Mucosa of rectum (tissue), 2 donors: ENCODE results near the gene TNFRSF13B.
A peak's percentile ranks its signal among the peaks of the same experiment; 100 is the strongest.
"Not testable (repeated sequence)": the region's sequence is repeated elsewhere in the genome, so short reads cannot be mapped to it uniquely, and the experiment has no call there.

Source experiments
- H3K27ac ChIP-seq, 2 donors: one replicate each; pipeline ENCODE4 v1.7.0; 2013; ENCODE audit warnings: inconsistent platforms in 2 of 2, low read depth in 2 of 2, low read length in 2 of 2
- H3K27me3 ChIP-seq, 2 donors: one replicate each; pipeline ENCODE4 v1.7.0; 2013; ENCODE audit warnings: low read length in 2 of 2; ENCODE audit not compliant: control insufficient read depth in 2 of 2, insufficient read depth in 2 of 2
- H3K36me3 ChIP-seq, 2 donors: one replicate each; pipeline ENCODE4 v1.7.0; 2013; ENCODE audit warnings: low read length in 2 of 2; ENCODE audit not compliant: control insufficient read depth in 2 of 2, insufficient read depth in 2 of 2
- H3K4me1 ChIP-seq, 2 donors: one replicate each; pipeline ENCODE4 v1.7.0; 2013; ENCODE audit warnings: low read length in 2 of 2, mild to moderate bottlenecking in 1 of 2; ENCODE audit not compliant: control insufficient read depth in 2 of 2, insufficient read depth in 2 of 2
- H3K4me3 ChIP-seq, 2 donors: one replicate each; pipeline ENCODE4 v1.7.0; 2013; ENCODE audit warnings: low read length in 2 of 2
- H3K9ac ChIP-seq, 2 donors: one replicate each; pipeline ENCODE4 v1.7.0; 2013; ENCODE audit warnings: low read length in 2 of 2, low read depth in 1 of 2, mild to moderate bottlenecking in 1 of 2
- H3K9me3 ChIP-seq, 2 donors: one replicate each; pipeline ENCODE4 v1.7.0; 2013; ENCODE audit warnings: low read length in 2 of 2; ENCODE audit not compliant: control insufficient read depth in 2 of 2
- donor health status: healthy.
- donor health status: Normal muscosa, but diverticular disease.

The TNFRSF13B gene

DNA sequence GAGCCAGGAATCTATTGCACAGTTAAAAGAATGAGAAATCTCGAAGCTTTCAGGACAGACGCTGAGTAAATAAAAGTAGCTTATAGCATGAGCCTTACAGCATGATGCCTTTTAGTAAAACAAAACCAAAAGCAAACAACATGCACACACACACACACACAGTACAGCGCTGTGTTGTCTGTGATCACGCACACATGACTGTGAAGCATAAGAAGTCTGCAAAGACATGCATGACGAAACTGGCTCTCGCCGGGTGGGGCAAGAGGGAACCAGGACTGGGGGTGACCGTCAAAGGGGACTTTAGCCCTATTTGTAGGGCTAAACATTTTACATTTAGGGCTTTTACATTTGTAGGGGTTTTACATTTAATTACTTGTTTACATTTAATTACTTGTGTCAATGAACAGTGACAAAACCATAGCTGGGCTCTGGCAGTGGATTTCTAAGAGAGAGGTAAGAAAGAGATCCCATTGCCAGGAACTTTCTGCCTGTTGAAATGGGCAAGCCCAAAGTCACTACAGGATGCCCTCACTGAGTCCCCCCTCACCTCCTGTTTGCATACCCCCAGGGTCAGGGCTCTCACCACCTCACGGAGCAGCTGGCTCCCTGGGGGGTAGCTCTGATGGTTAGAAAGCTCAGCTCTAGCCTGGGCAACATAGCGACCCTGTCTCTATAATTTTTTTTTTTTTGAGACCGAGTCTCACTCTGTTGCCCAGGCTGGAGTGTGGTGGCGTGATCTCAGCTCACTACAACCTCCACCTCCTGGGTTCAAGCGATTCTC, 2.0 kb upstream of the TNFRSF13B start:
- no peaks in the 10 kb centered on the region for H3K9me3 ChIP-seq
- peak overlapping the region in 1 of 2 donors; percentile 32 for H3K27ac ChIP-seq
- no peaks in the 10 kb centered on the region for H3K36me3 ChIP-seq
- peaks cover 6 to 8% of the 10 kb centered on the region in 2 donors for H3K4me1 ChIP-seq
- H3K4me3 ChIP-seq, result no peak overlapping the region
- no peak overlapping the region for H3K9ac ChIP-seq
- H3K27me3 ChIP-seq, result no peaks in the 10 kb centered on the region

DNA sequence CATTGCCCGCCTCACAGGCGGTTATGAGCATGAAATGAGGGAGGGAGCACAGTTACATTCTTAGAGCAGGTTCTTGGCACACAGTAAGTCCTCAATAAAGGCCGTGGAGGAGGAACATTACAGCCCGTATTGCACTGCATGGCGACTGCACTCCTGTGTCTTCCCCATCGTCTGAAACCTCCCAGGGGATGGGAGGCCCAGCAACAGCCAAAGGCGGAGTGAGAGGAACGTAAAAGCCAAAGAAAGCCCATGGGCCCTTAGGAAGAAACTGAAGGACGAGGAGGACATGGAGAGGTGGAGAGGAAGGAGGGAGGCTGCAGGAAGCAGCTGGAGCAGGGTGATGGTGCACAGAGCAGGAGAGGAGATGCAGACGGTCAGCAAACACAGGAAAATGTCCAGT, 1.1 kb upstream of the TNFRSF13B start:
- not testable (repeated sequence) for H3K27ac ChIP-seq, H3K9ac ChIP-seq, H3K27me3 ChIP-seq, H3K4me3 ChIP-seq, H3K36me3 ChIP-seq, H3K4me1 ChIP-seq, H3K9me3 ChIP-seq

DNA sequence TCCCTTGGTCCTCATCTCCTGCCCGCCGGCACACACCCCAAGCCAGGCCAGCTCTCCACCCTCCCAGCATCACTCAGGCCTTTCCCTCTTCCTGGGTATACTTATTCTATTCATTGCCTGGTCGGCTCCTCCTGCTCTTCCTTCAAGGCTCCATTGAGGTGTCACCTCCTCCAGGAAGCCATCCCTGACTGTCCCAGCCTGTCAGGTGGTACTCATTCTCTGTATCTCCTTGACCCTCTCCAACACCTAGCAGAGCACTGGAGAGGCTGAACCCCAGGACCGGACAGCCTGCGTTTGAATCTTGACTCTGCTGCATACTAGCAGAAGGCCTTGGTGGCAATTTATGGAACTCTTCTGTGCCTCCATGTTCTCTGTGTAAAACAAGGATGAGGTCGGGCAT, 428 bp upstream of the TNFRSF13B start:
- peaks cover 6 to 8% of the 10 kb centered on the region in 2 donors for H3K4me1 ChIP-seq
- no peaks in the 10 kb centered on the region for H3K36me3 ChIP-seq
- H3K4me3 ChIP-seq, result no peak overlapping the region
- no peaks in the 10 kb centered on the region for H3K9me3 ChIP-seq
- no peaks in the 10 kb centered on the region for H3K27me3 ChIP-seq
- no peak overlapping the region for H3K9ac ChIP-seq
- peak overlapping the region in 1 of 2 donors; percentile 43 for H3K27ac ChIP-seq

DNA sequence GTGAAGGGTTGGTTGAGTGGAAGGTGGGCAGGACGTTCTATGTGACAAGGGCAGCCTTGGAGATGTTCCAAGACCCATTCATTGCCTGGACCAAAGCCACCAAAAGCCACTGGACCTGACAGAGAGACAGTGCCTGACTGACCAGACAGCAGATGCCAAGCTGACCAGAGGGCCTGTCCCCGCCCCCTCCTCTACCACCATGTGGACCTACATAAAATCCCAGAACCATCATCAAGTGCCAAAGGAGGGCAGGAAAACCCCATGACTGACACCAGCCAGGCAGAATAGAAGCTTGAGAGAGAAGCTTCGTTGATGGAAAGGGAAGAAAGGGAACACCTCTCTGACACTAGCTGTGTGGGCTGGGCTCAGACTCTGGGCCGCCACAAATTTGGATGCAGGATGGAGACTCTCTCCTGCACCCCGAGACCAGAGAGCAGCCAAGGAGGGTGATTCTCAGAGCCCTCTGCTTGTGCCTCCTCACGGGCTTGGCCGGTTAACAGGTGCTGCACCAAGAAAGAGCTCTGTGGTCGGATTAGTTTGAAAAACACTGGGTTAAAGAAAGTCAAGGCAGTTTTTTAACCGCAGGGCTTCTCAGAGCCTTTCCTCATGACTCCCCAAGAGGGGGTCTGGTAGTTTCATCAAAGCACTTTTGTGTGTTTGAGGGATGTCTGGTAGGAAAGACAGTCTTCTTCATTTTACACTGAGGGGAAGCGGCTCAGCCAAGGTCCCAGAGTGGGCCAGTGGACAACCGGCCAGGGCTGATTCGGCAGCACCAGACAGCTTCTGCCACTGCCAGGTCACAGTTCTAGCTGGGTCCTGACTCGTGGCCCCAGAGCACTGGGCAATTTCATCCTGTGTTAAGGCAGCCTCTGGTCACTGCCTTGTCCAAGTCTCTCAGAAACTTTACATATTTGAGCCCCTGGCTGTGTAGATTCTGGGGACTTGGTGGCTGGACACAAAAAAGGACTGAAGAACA, 1.7 kb downstream of the TNFRSF13B start:
- Histone ChIP-seq H3K27me3 (no peaks in the 10 kb centered on the region), H3K4me3 (peak overlapping the region in 1 of 2 donors; percentile 32), H3K9ac (peak overlapping the region; percentile 12 to 41), H3K36me3 (no peaks in the 10 kb centered on the region), H3K27ac (peak overlapping the region; percentile 13 to 65), H3K4me1 (peaks cover 5 to 8% of the 10 kb centered on the region in 2 donors), H3K9me3 (no peaks in the 10 kb centered on the region)

DNA sequence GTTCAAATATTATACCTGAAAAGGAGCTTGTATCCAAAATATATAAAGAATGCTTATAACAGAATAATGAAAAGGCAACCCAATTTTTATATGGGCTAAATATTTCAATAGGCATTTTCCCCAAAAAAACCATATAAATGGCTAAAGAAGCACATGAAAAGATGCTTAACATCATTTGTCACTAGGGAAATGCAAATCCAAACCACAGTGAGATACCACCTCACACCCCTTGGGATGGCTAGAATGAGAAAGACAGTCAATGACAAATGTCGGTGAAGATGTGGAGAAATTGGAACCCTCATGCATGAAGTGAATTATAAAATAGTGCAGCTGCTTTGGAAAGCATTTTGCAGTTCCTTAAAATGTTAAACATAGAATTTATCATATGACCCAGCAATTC, 3.1 kb downstream of the TNFRSF13B start:
- H3K27me3 ChIP-seq, result no peaks in the 10 kb centered on the region
- H3K36me3 ChIP-seq, result no peaks in the 10 kb centered on the region
- H3K4me1 ChIP-seq, result no peaks in the 10 kb centered on the region
- H3K9ac ChIP-seq, result no peak overlapping the region
- no peaks in the 10 kb centered on the region for H3K9me3 ChIP-seq
- no peak overlapping the region for H3K4me3 ChIP-seq
- H3K27ac ChIP-seq, result no peak overlapping the region

DNA sequence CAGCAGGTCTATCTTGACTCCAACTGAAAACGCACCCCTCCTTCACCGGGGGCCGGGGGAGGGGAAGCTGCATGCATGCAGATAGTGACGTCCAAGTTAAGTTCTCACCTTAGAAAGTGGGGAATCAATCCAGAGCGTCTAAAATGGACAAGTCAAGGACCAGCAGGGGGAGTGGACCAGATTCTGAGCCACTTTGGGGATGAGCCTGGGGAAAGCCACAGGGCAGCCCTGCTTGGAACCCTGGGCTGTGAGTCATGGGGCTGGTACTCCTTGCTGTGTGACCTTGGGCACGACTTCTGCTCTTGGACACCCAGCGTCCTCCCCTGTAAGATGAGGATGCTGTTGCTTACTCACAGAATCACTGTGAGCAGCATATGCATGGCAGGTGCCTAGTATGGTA, 9.1 kb downstream of the TNFRSF13B start:
- Histone ChIP-seq H3K27ac (no peak overlapping the region), H3K4me1 (no peaks in the 10 kb centered on the region), H3K36me3 (no peaks in the 10 kb centered on the region), H3K27me3 (no peaks in the 10 kb centered on the region), H3K4me3 (no peak overlapping the region), H3K9ac (no peak overlapping the region), H3K9me3 (no peaks in the 10 kb centered on the region)

DNA sequence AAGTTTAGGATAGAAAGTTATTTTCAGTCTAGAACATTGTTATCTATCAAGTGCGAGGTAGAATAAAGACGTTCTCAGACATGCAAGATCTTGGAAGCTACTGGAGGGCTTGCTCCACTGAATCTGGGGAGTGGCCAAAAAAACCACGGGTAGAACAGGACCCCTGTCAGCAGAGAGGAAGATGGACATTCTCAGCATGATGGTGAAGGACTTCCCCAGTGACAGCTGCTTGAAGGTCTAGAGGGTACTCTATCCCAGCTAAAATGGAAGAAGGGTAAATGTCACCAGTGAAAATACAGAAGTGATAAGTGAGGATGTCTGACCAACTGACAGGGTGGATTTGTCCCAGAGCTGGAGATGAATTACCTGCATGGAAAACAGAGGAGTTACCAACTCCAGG, 10.1 kb downstream of the TNFRSF13B start:
- Histone ChIP-seq H3K36me3 (no peaks in the 10 kb centered on the region), H3K4me1 (no peaks in the 10 kb centered on the region), H3K4me3 (no peak overlapping the region), H3K27ac (no peak overlapping the region), H3K9me3 (no peaks in the 10 kb centered on the region), H3K27me3 (no peaks in the 10 kb centered on the region), H3K9ac (no peak overlapping the region)

DNA sequence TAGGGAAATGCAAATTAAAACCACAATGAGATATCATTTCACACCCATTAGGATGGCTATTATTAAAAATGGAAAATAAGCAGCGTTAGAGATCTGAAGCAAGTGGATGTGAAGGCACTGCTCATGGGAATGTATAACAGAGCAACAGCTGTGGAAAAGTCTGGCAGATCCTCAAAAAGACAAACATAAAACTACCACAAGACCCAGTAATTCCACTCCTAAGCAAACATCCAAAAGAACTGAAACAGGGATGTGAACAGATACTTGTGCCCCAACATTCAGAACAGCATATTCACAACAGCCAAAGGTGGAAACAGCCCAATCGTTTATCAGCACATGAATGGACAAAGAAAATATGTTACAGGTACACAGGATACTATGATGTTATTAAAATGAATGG, 10.9 kb downstream of the TNFRSF13B start:
- not testable (repeated sequence) for H3K4me1 ChIP-seq, H3K27me3 ChIP-seq, H3K36me3 ChIP-seq, H3K9me3 ChIP-seq, H3K9ac ChIP-seq, H3K4me3 ChIP-seq, H3K27ac ChIP-seq

DNA sequence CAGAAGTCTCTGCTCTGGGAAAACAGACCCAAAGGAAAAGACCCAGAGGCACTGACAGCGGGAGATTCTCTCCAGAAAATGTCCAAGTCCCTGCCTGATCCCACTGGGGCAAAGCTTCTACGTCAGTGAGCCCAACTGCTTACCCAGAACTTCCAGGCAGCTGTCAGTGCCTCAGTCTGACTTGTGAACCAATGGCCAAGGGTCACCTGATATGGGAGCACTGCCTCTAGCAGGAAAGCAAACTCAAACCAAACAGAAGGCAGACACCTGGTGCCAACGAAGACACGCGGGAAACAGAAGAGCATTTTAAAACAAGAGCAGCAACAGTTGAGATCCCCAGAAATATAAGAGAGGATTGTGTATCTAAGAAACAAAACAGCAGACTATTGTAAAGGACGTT, 16.9 kb downstream of the TNFRSF13B start:
- H3K27ac ChIP-seq, H3K4me3 ChIP-seq, H3K9me3 ChIP-seq, H3K27me3 ChIP-seq, H3K36me3 ChIP-seq, H3K4me1 ChIP-seq, H3K9ac ChIP-seq: not testable (repeated sequence)

DNA sequence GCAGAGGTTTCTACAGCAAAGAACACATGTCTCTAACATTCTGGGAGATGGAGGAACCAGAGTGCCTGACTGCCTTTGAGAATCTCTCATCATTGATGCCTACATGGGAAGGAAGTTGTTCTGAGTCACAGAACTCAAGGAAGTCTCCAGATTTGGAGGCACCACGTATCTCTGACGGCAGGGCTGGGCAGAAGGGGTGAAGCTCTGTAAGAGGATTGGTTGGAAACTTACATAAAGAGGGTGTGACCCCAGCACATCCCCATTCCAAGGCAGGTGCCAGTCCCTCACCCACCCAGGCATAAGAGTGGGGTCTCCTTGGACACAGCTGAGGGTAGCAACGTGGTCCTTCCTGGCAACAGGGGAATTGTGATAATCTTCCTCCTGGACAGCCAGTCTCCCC, 17.4 kb downstream of the TNFRSF13B start:
- Histone ChIP-seq H3K9me3 (no peaks in the 10 kb centered on the region), H3K27ac (no peak overlapping the region), H3K4me1 (no peaks in the 10 kb centered on the region), H3K9ac (no peak overlapping the region), H3K36me3 (no peaks in the 10 kb centered on the region), H3K4me3 (no peak overlapping the region), H3K27me3 (peaks cover 0 to 2% of the 10 kb centered on the region in 2 donors)
